ENCODE measurements around the gene TMEM182.
A peak's percentile ranks its signal among the peaks of the same experiment; 100 is the strongest.

TMEM182 gene, protein sequence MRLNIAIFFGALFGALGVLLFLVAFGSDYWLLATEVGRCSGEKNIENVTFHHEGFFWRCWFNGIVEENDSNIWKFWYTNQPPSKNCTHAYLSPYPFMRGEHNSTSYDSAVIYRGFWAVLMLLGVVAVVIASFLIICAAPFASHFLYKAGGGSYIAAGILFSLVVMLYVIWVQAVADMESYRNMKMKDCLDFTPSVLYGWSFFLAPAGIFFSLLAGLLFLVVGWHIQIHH

DNA sequence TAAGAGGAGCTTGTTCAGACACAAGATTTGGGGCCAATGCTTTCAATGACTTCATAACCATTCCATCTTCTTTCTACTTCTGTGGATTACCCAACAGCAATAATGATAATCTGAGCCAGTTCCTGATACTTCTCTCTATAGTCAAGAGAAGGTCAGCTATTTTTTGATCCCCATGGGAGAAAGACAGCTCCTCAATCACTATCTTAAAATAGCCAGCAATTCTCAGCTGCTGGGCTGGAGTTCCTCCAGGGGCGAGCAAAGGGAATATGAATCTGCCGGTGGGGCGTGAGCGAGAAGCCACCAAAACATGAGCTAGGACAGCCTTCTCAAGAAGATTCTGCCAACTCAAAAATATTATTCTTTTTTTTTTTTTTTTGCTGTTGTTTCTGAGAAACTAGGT is at the start of gene TMEM182:
Gene TMEM182 (plus strand): TSS at position 269 of the 400 bp plus-strand sequence. CDS start 187 bp downstream, outside the sequence.
- DNase-seq (no peak), ATAC-seq (no peak)
- H3K36me3 Mint-ChIP-seq (ENCODE audit: low read depth), result peaks cover 12% of the 10 kb centered on the region
- no peaks in the 10 kb centered on the region for H3K27me3 Mint-ChIP-seq
- H3K4me3 Mint-ChIP-seq, result no peak within 1 kb of the TSS
- H3K4me1 Mint-ChIP-seq, result no peaks in the 10 kb centered on the region
- no peaks in the 10 kb centered on the region for H3K9me3 Mint-ChIP-seq
- H3K27ac Mint-ChIP-seq, result no peak within 1 kb of the TSS

DNA sequence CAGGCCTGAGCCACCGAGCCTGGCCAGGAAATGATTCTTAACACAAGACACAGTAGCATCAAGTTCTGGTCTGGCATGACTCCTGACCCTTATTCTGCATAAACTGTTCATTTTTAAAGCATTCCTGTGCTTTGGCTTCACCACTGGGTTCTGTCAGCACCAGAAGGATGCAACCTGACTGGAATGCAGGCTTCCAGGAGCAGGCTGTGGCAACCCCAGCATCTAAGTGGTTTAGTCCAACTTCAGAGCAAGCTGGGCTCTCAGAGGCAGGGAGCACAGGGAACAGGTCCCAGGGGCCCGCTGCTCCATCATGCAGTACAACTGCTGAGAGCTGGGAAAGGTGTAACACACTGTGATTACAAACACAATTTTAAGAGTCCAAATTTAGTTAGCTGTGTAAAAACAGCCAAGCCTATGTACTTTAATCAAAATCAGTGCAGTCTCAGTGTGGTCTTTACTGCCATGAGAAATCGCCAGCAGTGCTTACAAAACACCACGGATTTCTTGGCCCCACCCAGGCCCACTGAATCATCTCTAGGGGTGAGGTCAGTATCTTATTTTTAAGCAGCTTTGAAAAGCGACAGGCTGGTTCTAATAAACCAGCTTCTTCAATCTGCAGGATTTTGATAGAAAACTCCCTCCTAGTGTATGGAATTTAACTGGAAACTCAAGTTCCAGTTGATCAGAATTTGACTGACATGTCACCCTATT is 44.4 kb upstream of the TMEM182 start:
- ATAC-seq, result no peak
- H3K36me3 Mint-ChIP-seq (ENCODE audit: low read depth), result peaks cover 43% of the 10 kb centered on the region
- H3K9me3 Mint-ChIP-seq, result no peaks in the 10 kb centered on the region
- H3K27ac Mint-ChIP-seq, result no peak overlapping the region
- no peak for DNase-seq
- no peak overlapping the region for H3K4me3 Mint-ChIP-seq
- no peaks in the 10 kb centered on the region for H3K4me1 Mint-ChIP-seq
- no peaks in the 10 kb centered on the region for H3K27me3 Mint-ChIP-seq

DNA sequence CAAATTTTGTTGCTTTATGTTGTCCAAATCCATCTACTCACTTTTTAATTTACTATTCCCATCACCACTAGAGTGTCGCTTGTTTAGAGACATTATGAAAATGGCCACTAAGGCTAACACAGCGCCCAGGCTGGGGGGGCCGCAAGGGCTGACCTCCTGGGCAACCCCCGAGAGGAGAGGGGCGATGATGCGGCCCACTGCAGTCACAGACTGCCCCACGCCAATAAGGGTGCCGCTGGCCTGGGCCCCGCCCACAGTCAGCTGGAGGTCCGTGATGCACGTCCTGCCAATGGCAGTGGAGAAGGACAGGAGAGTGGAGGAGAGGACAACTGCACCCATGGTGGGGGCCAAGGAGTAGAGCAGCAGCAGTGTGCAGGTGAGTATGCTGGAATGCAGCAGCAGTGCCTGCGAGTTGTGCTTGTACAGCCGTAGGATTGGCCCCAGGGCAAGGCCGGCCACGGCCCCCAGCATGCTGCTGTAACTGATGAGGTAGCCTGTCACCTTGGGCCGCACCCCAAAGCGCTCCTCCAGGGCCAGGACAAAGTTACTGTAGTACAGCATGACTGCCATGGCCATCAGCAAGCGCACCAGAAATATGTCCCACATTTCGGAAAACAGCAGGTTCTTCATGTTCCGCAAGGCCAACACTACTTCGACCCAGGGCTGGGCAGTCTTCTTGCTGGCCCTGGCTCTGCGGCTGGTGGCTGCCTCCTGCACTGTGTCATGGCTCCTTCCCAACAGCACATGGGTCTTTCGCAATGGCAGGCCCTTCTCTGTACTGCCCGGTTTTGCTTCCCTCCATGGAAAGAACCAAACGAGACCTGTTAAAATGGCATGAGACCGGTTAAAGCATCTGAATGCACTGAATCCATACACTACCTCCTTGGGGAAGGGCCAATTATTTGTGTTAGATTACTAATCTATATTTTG is 43.2 kb upstream of the TMEM182 start:
- no peak overlapping the region for H3K4me3 Mint-ChIP-seq
- no peak for ATAC-seq
- no peaks in the 10 kb centered on the region for H3K4me1 Mint-ChIP-seq
- no peak overlapping the region for H3K27ac Mint-ChIP-seq
- no peak for DNase-seq
- peaks cover 48% of the 10 kb centered on the region for H3K36me3 Mint-ChIP-seq (ENCODE audit: low read depth)
- no peaks in the 10 kb centered on the region for H3K27me3 Mint-ChIP-seq
- no peaks in the 10 kb centered on the region for H3K9me3 Mint-ChIP-seq

DNA sequence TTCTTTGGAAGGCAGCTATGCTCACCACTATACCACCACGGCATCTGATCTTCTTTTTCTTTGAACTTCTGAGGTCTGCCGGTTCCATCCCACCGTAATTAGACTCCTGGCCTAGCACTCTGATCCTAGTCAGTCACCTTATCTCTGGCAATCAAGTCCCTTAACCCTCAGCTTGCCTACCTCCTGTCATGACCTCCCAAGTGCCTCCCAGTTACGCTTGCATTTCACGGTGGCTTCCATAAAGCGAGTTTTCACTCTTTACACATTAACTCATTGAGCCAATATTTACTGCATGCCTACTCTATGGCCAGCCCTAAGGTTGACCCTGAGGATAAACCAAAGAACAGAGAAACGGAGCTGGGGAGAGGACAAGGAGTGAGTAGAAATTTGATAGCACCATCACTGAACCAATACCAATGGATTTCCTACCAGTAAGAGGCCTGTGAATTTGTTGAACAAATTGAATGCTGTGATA is 37.8 kb upstream of the TMEM182 start:
- peaks cover 59% of the 10 kb centered on the region for H3K36me3 Mint-ChIP-seq (ENCODE audit: low read depth)
- H3K27ac Mint-ChIP-seq, result no peak overlapping the region

DNA sequence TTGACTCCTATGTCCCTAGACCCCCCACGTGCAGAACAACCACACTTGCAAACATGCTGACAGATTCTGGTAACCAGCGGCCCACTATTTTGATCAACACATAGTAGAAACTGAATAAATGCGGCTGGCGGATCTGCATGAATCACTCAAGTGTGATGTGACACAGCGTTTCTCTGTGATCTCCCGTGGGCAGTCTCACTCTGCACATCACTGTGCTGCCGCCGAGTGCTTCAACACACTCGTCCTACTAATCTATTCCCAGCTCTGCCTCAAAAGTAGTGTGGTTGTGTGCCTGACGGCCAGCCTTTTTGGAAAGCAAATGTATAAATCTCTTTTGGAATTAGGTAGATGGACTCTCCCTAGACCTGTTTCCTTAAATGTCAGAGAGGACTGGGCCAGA is 37.3 kb upstream of the TMEM182 start:
- no peaks in the 10 kb centered on the region for H3K27me3 Mint-ChIP-seq
- H3K9me3 Mint-ChIP-seq, result no peaks in the 10 kb centered on the region
- H3K4me1 Mint-ChIP-seq, result no peaks in the 10 kb centered on the region
- peaks cover 55% of the 10 kb centered on the region for H3K36me3 Mint-ChIP-seq (ENCODE audit: low read depth)
- H3K27ac Mint-ChIP-seq, result no peak overlapping the region
- no peak overlapping the region for H3K4me3 Mint-ChIP-seq
- DNase-seq (no peak), ATAC-seq (no peak)

More for the DNA sequence above, 37.8 kb upstream of the TMEM182 start:
- ATAC-seq, result no peak
- Mint-ChIP-seq H3K9me3 (no peaks in the 10 kb centered on the region), H3K4me3 (no peak overlapping the region), H3K4me1 (no peaks in the 10 kb centered on the region), H3K27me3 (no peaks in the 10 kb centered on the region)
- DNase-seq, result no peak

DNA sequence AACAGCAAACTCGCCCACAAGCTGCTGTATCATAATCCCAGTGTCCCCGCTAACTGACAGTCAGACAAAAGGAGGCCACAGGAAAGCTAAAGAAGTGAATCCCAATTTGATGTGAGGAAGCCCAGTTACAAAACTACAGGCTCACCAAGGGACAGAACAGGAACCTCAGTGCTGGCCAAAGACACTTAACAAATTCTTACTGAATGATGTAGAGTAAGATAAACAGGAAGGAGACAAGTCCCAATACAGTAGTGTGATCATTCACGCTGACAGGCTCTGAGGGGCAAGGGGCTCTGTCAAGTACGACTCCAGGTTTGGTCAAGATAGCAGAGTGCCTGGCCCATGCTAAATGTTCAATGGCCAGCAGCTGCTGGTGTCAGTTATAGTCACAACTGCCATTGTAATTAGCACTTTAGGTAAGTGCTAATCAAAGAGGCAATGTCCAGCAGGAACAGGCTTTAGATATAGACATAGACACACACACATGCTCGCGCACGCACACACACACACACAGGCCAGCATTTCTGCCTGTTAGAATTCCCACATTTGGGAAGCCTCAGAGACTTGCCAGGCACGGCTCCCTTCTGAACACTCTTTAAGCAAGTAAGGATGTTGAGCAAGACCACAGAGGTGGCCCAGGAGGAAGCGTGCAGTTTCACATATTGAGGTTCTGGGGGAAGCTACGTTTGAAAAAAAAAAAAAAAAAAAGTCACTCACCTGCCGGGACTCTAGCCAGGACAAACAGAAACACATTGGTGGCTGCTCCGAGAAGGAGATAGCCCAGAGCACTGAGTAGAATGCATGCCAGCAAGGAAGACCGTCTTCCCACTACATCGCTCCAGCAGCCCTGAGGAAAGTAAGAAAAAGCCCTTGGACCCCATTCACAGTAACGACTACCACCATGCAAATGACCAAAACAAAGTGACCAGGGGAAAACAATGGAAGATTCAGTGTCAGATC is 35.4 kb upstream of the TMEM182 start:
- no peak for ATAC-seq
- Mint-ChIP-seq H3K4me3 (no peak overlapping the region), H3K36me3 (ENCODE audit: low read depth) (peaks cover 46% of the 10 kb centered on the region), H3K9me3 (no peaks in the 10 kb centered on the region), H3K27me3 (no peaks in the 10 kb centered on the region), H3K27ac (no peak overlapping the region), H3K4me1 (no peaks in the 10 kb centered on the region)
- DNase-seq, result no peak

DNA sequence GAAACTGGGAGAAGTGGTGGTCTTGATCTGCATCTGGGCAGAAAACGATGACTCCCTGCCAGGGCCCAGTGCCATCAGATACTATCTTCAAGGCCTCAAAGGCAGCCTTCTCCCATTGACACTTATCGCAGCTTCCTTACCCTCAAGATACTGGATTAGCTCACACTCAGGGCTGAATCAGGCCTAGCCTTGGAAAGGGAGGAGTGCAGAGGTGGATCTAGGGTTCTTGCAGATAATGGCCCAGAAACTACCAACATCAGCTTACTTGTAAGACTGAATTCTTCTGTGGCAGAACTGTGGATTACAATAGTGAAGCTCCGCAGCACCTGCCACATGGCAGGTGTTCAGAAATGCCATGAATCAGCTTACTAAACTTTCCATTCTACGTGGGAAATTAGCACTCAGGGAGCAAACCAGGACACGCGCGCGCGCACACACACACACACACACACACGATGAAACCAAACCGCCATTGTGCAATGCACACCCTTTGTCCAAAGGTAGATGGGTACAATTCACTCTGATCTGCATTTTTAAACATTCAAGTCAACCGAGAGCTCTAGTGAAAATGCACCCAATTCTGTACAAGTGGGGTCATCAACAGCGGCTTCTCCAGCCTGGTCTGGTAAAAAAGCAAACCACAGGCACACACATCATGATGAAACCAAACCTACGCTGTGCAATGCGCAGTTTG is 26.3 kb upstream of the TMEM182 start:
- Mint-ChIP-seq H3K27me3 (no peaks in the 10 kb centered on the region), H3K4me1 (peaks cover 31% of the 10 kb centered on the region), H3K36me3 (ENCODE audit: low read depth) (peaks cover 12% of the 10 kb centered on the region), H3K27ac (peak overlapping the region; percentile 62), H3K4me3 (peak overlapping the region; percentile 91), H3K9me3 (no peaks in the 10 kb centered on the region)
- ATAC-seq (no peak), DNase-seq (no peak)

DNA sequence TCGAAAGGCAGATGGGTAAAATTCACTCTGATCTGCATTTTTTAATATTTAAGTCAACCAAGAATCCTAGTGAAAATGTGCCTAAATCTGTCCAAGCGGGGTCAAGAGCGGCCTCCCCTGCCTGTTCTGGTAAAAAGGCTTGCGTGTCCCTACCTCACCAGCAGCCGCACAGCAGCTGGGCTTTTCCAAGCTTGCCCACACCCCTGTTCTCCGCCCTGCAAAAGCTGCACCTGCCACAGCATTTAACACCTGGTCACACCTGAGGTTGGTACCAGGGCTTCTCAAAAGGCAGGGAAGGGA is 25.8 kb upstream of the TMEM182 start:
- peak overlapping the region; percentile 91 for H3K4me3 Mint-ChIP-seq
- H3K27ac Mint-ChIP-seq, result peak overlapping the region; percentile 84
- H3K36me3 Mint-ChIP-seq (ENCODE audit: low read depth), result peaks cover 7% of the 10 kb centered on the region
- H3K4me1 Mint-ChIP-seq, result peaks cover 31% of the 10 kb centered on the region
- ATAC-seq (peak; percentile 17), DNase-seq (no peak)
- no peaks in the 10 kb centered on the region for H3K27me3 Mint-ChIP-seq
- no peaks in the 10 kb centered on the region for H3K9me3 Mint-ChIP-seq

DNA sequence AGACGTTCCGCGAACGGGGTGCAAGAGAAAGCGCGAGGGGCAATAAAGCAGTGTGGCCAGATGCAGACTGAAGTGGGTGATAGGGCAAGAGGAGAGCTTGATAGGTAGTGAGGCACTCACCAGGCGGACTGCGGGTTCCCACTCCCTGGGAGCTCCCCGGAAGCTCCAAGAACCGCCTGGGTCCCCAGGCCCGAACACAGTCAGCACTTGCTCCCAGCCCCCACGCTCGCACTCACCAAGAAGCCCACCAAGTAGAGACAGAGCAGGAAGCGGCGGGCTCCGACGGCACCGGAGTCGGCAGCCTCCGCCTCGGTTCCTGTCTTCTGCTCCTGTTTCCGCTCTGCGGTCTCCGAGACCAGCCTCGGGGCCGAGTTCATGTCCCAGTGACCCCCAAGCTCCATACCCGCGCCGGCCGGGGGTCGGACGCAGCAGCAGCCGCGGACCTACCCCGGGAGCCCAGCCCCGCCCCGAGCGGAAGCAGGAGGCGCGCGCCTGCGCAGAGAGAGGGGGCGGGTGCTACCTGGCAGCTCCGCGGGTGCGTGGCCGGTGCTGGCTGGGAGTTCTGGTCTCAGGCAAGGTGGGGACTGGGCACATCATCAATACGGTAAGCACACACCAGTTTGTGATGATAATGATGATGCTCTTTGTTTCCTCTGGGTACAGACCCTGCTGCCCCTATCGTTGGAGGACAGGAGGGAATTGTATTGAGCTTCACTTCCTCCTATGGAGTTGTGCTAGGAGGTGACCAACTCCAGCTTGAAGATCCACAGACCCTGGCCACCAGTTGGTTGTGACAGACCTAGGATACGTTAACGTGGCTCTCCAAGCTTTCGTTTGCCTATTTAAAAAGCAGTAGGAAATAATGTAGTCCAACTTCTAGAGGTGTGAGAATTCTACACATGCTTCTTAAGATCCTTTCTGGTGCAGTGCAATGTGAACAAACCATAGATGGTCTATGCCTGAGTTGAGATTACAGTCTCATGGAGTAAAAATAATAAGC is 25.1 kb upstream of the TMEM182 start:
- peak; percentile 93 for ATAC-seq
- Mint-ChIP-seq H3K27ac (peak overlapping the region; percentile 84), H3K4me3 (peak overlapping the region; percentile 91), H3K27me3 (no peaks in the 10 kb centered on the region), H3K36me3 (ENCODE audit: low read depth) (peaks cover 2% of the 10 kb centered on the region), H3K9me3 (no peaks in the 10 kb centered on the region), H3K4me1 (peaks cover 31% of the 10 kb centered on the region)
- peak; percentile 91 for DNase-seq

DNA sequence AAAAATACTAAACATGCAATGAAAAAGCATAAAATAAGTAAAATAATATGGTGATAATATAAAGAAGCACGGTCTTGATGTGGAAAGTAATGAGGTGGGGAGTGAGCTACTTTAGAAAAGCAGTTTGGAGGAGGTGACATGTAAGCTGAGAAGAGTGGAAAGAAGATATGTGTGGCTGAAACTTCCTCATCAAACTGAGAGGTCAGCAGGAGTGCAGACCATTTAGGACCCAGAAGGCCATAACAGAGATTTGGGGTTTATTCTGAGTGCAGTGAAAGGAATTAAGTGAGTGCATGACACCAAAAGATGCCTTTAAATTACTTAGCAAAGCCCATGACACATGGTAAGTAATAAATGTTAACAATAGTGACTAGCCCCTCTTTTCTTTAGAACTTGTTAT is 24.4 kb upstream of the TMEM182 start:
- H3K4me1 Mint-ChIP-seq, result peaks cover 31% of the 10 kb centered on the region
- H3K27ac Mint-ChIP-seq, result peak overlapping the region; percentile 84
- peaks cover 4% of the 10 kb centered on the region for H3K9me3 Mint-ChIP-seq
- H3K27me3 Mint-ChIP-seq, result no peaks in the 10 kb centered on the region
- DNase-seq, result no peak
- no peak for ATAC-seq
- peak overlapping the region; percentile 91 for H3K4me3 Mint-ChIP-seq
- H3K36me3 Mint-ChIP-seq (ENCODE audit: low read depth), result no peaks in the 10 kb centered on the region

DNA sequence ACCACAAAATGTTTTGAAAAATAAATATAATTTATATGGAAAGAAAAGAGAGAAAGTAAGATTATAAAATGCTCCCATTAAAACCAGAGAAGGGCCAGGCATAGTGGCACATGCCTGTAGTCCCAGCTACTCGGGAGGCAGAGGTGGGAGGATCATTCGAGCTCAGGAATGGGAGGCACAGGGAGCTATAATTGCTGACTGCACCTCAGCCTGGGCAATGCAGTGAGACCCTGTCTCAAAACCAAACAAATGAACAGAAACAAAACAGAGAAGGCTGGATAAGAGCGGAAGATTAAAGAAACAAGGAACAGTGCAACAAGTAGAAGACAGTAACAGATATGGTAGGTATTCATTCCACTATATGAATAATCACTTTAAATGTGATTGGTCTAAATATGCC is 18.6 kb upstream of the TMEM182 start:
- DNase-seq, result no peak
- H3K27me3 Mint-ChIP-seq, result no peaks in the 10 kb centered on the region
- no peaks in the 10 kb centered on the region for H3K4me1 Mint-ChIP-seq
- no peak for ATAC-seq
- H3K9me3 Mint-ChIP-seq, result peaks cover 11% of the 10 kb centered on the region
- no peak overlapping the region for H3K4me3 Mint-ChIP-seq
- peaks cover 2% of the 10 kb centered on the region for H3K36me3 Mint-ChIP-seq (ENCODE audit: low read depth)
- no peak overlapping the region for H3K27ac Mint-ChIP-seq

DNA sequence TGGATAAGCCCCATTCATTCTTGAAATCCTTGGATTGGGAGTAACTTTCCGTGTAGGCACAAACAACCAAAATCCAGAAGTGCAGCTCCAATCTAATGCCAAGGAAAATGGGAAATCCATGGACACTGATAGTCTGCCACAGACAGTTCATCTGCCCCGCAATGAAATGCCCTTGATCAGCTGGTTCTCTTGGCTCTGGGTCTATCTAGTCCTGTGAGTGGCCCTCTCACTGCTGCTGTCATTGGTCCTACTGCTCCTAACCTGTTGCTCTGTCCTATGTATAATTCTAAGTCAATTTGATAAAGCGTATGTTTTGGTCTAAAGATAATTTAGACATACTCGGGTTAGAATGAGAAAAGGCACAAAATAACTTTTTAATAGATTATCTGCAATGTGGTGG is 13.7 kb upstream of the TMEM182 start:
- peaks cover 2% of the 10 kb centered on the region for H3K36me3 Mint-ChIP-seq (ENCODE audit: low read depth)
- no peak overlapping the region for H3K27ac Mint-ChIP-seq

More for the DNA sequence above, 13.7 kb upstream of the TMEM182 start:
- no peak overlapping the region for H3K4me3 Mint-ChIP-seq
- DNase-seq, result no peak
- peaks cover 7% of the 10 kb centered on the region for H3K9me3 Mint-ChIP-seq
- H3K4me1 Mint-ChIP-seq, result no peaks in the 10 kb centered on the region
- H3K27me3 Mint-ChIP-seq, result no peaks in the 10 kb centered on the region
- ATAC-seq, result no peak
